HG03060 (cell line): ENCODE data around the gene DMXL1.
"Not testable (repeated sequence)": the region's sequence is repeated elsewhere in the genome, so short reads cannot be mapped to it uniquely, and the experiment has no call there.

ENCODE experiments used
- ATAC-seq: cut with Tn5 transposase; IDR thresholded peaks from one replicate; pipeline ENCODE4 v1.9.1; 2021; ENCODE audit warnings: low read depth, moderate number of reproducible peaks; ENCODE audit not compliant: unreplicated experiment

Gene DMXL1

GRCh38 chr5:119067450-119067849 lies 3.4 kb upstream of the DMXL1 start:
- ATAC-seq = no peak

- ATAC-seq = peak; percentile 39
These were observed 384 bp upstream of the DMXL1 start for GRCh38 chr5:119070578-119070827.

- ATAC-seq = peak; percentile 1
These were observed 691 bp downstream of the DMXL1 start for GRCh38 chr5:119071561-119071995.

- ATAC-seq = no peak
These were observed 1.6 kb downstream of the DMXL1 start for GRCh38 chr5:119072496-119072895.

GRCh38 chr5:119073746-119074337 lies 3.0 kb downstream of the DMXL1 start:
- ATAC-seq = not testable (repeated sequence)

- ATAC-seq = peak; percentile 25
These were observed 3.5 kb downstream of the DMXL1 start for GRCh38 chr5:119074419-119074818.

- ATAC-seq = not testable (repeated sequence)
These were observed 4.4 kb downstream of the DMXL1 start for GRCh38 chr5:119075269-119075668.

GRCh38 chr5:119076080-119076479 lies 5.2 kb downstream of the DMXL1 start:
- no peak for ATAC-seq

GRCh38 chr5:119077444-119077843 lies 6.6 kb downstream of the DMXL1 start:
- no peak for ATAC-seq

GRCh38 chr5:119078071-119078846 lies 7.4 kb downstream of the DMXL1 start:
- no peak for ATAC-seq

- no peak for ATAC-seq
These were observed 8.0 kb downstream of the DMXL1 start for GRCh38 chr5:119078861-119079260.

- no peak for ATAC-seq
These were observed 8.5 kb downstream of the DMXL1 start for GRCh38 chr5:119079318-119079921.

GRCh38 chr5:119080936-119081335 lies 10.0 kb downstream of the DMXL1 start:
- ATAC-seq = no peak

GRCh38 chr5:119082691-119083090 lies 11.8 kb downstream of the DMXL1 start:
- ATAC-seq = no peak

GRCh38 chr5:119083679-119084078 lies 12.8 kb downstream of the DMXL1 start:
- no peak for ATAC-seq

GRCh38 chr5:119088438-119088837 lies 17.6 kb downstream of the DMXL1 start:
- no peak for ATAC-seq

- no peak for ATAC-seq
These were observed 24.7 kb downstream of the DMXL1 start for GRCh38 chr5:119095611-119096010.

GRCh38 chr5:119105971-119106370 lies 35.1 kb downstream of the DMXL1 start:
- no peak for ATAC-seq

- no peak for ATAC-seq
These were observed 41.3 kb downstream of the DMXL1 start for GRCh38 chr5:119112151-119112550.

- ATAC-seq = no peak
These were observed 46.4 kb downstream of the DMXL1 start for GRCh38 chr5:119117237-119117636.

GRCh38 chr5:119118000-119118399 lies 47.1 kb downstream of the DMXL1 start:
- ATAC-seq = no peak

- no peak for ATAC-seq
These were observed 50.0 kb downstream of the DMXL1 start for GRCh38 chr5:119120893-119121292.
